Measurements from ENCODE around the gene ZNF717.

DNA sequence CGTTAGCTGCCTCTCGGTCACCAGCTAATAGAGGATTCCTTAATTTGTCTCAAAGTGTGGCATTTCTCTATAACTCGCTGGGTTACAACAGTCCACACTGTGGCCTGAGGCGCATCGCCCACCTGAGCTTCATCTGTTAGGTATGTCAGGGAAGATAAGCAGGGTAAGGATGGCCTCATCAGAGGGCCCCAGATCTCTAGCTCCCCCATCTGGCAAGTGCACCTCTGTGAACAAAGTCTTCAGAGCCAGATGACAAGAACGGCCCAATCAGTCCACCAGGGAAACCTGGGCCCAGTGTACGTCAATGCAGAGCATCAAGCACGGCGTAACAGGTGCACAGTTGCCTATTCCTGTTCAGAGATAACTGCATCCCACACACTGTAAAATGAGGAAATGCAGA, 98.0 kb downstream of the ZNF717 start:
- TF ChIP-seq CTCF (IDR thresholded peaks at IDR 0.05), result no peak
- TF ChIP-seq MXI1 (IDR thresholded peaks at IDR 0.05; ENCODE audit: low read depth, low read length), result no peak
- TF ChIP-seq RXRA (IDR thresholded peaks at IDR 0.05; ENCODE audit: borderline replicate concordance, low read depth), result no peak
- TF ChIP-seq, protein P1, sequence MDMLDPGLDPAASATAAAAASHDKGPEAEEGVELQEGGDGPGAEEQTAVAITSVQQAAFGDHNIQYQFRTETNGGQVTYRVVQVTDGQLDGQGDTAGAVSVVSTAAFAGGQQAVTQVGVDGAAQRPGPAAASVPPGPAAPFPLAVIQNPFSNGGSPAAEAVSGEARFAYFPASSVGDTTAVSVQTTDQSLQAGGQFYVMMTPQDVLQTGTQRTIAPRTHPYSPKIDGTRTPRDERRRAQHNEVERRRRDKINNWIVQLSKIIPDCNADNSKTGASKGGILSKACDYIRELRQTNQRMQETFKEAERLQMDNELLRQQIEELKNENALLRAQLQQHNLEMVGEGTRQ (IDR thresholded peaks at IDR 0.05; ENCODE audit: borderline replicate concordance, low read depth, low read length), result no peak
- TF ChIP-seq ZBTB33 (IDR thresholded peaks at IDR 0.05; ENCODE audit: borderline replicate concordance, low read depth), result no peak
- TF ChIP-seq, protein P2, sequence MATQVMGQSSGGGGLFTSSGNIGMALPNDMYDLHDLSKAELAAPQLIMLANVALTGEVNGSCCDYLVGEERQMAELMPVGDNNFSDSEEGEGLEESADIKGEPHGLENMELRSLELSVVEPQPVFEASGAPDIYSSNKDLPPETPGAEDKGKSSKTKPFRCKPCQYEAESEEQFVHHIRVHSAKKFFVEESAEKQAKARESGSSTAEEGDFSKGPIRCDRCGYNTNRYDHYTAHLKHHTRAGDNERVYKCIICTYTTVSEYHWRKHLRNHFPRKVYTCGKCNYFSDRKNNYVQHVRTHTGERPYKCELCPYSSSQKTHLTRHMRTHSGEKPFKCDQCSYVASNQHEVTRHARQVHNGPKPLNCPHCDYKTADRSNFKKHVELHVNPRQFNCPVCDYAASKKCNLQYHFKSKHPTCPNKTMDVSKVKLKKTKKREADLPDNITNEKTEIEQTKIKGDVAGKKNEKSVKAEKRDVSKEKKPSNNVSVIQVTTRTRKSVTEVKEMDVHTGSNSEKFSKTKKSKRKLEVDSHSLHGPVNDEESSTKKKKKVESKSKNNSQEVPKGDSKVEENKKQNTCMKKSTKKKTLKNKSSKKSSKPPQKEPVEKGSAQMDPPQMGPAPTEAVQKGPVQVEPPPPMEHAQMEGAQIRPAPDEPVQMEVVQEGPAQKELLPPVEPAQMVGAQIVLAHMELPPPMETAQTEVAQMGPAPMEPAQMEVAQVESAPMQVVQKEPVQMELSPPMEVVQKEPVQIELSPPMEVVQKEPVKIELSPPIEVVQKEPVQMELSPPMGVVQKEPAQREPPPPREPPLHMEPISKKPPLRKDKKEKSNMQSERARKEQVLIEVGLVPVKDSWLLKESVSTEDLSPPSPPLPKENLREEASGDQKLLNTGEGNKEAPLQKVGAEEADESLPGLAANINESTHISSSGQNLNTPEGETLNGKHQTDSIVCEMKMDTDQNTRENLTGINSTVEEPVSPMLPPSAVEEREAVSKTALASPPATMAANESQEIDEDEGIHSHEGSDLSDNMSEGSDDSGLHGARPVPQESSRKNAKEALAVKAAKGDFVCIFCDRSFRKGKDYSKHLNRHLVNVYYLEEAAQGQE (IDR thresholded peaks at IDR 0.05; ENCODE audit: low read depth, low read length), result no peak
